GM12874 (cell line): ENCODE data around the gene MED23.

Experiments
- CTCF ChIP-seq: IDR thresholded peaks from 2 replicates; pipeline ENCODE4 v1.5.1; 2011; ENCODE audit warnings: low read depth, mild to moderate bottlenecking, control low read depth, low read length, moderate library complexity; ENCODE audit not compliant: insufficient read depth

MED23 gene

GRCh38 chr6:131640576-131640975 lies 12.5 kb upstream of the MED23 start:
- no peak for TF ChIP-seq CTCF

- no peak for TF ChIP-seq CTCF
Measured at GRCh38 chr6:131640100-131640499, 12.1 kb upstream of the MED23 start.

GRCh38 chr6:131638013-131638412 lies 10.0 kb upstream of the MED23 start:
- TF ChIP-seq CTCF = no peak

GRCh38 chr6:131636880-131637792 lies 9.1 kb upstream of the MED23 start, which contains the start of gene ENPP3:
Gene ENPP3, plus strand, starts transcription at chr6:131637302. Its CDS starts 83 bp downstream, at chr6:131637385.
- TF ChIP-seq CTCF = no peak

GRCh38 chr6:131635384-131636340 lies 7.6 kb upstream of the MED23 start:
- TF ChIP-seq CTCF = no peak

- TF ChIP-seq CTCF = no peak
Measured at GRCh38 chr6:131631625-131632289, 3.7 kb upstream of the MED23 start.
